Measurements from ENCODE around the gene ABCA12. TPM values are rescaled to one million over a fixed set of nuclear protein-coding genes. Genes with fewer than 3 reads are reported as not detected.

The ABCA12 gene
- total RNA-seq, 4 donors from 2014 or later: not detected

DNA sequence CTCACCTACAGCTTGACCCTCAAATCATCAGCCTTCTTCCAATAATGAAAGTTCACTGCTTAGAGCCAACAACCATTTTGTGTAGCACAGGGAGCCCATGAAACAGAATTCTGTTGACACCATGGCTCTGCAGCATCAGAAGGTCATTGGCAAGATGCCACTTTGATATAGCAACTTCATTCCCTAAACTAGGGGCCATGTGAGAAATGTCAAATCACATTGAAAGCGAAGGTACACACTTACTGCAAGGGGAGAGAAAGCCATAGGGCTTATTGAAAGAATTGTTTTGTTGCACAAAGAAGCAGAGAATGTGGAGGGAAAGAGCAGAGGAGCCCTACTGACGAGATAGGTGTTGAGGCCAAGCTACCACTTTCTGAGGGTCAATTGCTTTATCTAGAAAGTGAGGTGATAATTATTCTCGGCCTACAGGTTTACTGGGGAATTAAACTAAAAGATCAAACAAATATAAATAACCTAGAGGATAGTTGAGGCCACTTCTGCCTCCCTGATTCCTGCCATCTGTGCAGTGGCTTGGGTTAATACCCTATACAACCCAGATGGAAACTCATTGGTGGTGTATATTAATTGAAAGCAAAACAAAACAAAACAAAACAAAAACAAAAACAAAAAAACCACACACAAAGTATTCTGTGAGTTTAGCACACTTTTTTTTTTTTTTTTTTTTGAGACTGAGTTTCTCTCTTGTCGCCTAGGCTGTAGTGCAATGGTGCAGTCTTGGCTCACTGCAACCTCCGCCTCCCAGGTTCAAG lies 5.9 kb upstream of the ABCA12 start:
- WGBS: 80% methylated on average over 5 of the region's 5 CpGs
- Histone ChIP-seq H3K4me1 (no peaks in the 10 kb centered on the region), H3K27me3 (no peaks in the 10 kb centered on the region), H3K27ac (replicated peaks in 1 of 4) (no peak overlapping the region), H3K9me3 (no peaks in the 10 kb centered on the region), H3K4me3 (no peak overlapping the region), H3K36me3 (no peaks in the 10 kb centered on the region)
- DNase-seq (ENCODE audit: extremely low spot score): no peak
- TF ChIP-seq POLR2AphosphoS5 (IDR thresholded peaks at IDR 0.05): no peak
- TF ChIP-seq EP300 (IDR thresholded peaks at IDR 0.05): no peak
- TF ChIP-seq CTCF (IDR thresholded peaks at IDR 0.05): no peak
- TF ChIP-seq POLR2A (IDR thresholded peaks at IDR 0.05; ENCODE audit: low read depth): no peak
- intact Hi-C loops (cut with DNase I): no loop called here

DNA sequence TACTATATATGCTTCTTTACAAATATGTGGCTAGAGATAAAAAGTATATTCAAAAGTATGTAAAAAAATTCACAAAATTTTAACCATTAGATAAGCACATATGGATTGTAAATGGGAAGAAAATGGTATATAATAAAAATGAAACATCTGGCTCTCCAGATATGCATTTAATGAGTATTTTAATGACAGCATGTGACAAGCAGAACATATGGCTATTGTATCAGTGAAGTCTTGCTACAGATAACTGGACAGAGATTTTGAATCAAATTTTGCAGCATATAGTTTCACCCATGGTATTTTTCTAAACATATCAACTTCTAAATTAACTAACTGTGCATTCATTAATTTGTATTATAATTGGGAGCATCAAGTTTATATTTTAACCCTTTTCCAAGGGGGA lies 5.0 kb upstream of the ABCA12 start:
- intact Hi-C loops (cut with DNase I): no loop called here
- Histone ChIP-seq H3K9me3 (no peaks in the 10 kb centered on the region), H3K4me3 (no peak overlapping the region), H3K4me1 (no peaks in the 10 kb centered on the region), H3K27ac (replicated peaks in 1 of 4) (no peak overlapping the region), H3K27me3 (no peaks in the 10 kb centered on the region), H3K36me3 (no peaks in the 10 kb centered on the region)
- TF ChIP-seq CTCF (IDR thresholded peaks at IDR 0.05) (no peak), POLR2A (IDR thresholded peaks at IDR 0.05; ENCODE audit: low read depth) (no peak), EP300 (IDR thresholded peaks at IDR 0.05) (no peak), POLR2AphosphoS5 (IDR thresholded peaks at IDR 0.05) (no peak)
- DNase-seq (ENCODE audit: extremely low spot score): no peak

GRCh38 chr2:215141706-215142105 lies 3.3 kb upstream of the ABCA12 start:
- no peak for DNase-seq (ENCODE audit: extremely low spot score)
- Histone ChIP-seq H3K9me3 (no peaks in the 10 kb centered on the region), H3K4me1 (no peaks in the 10 kb centered on the region), H3K36me3 (no peaks in the 10 kb centered on the region), H3K4me3 (no peak overlapping the region), H3K27ac (replicated peaks in 1 of 4) (no peak overlapping the region), H3K27me3 (no peaks in the 10 kb centered on the region)
- intact Hi-C loops (cut with DNase I): no loop called here
- no peak for TF ChIP-seq EP300 (IDR thresholded peaks at IDR 0.05)
- TF ChIP-seq POLR2A (IDR thresholded peaks at IDR 0.05; ENCODE audit: low read depth): no peak
- TF ChIP-seq POLR2AphosphoS5 (IDR thresholded peaks at IDR 0.05): no peak
- TF ChIP-seq CTCF (IDR thresholded peaks at IDR 0.05): no peak
- 93% methylated on average over 2 of the region's 2 CpGs for WGBS

- no peaks in the 10 kb centered on the region for H3K27me3 ChIP-seq
- no peak overlapping the region for H3K4me3 ChIP-seq
- intact Hi-C loops (cut with DNase I): no loop called here
- DNase-seq (ENCODE audit: extremely low spot score): no peak
- H3K36me3 ChIP-seq: no peaks in the 10 kb centered on the region
- H3K27ac ChIP-seq (replicated peaks in 1 of 4): no peak overlapping the region
- no peaks in the 10 kb centered on the region for H3K9me3 ChIP-seq
- no peak for TF ChIP-seq EP300 (IDR thresholded peaks at IDR 0.05)
- TF ChIP-seq POLR2A (IDR thresholded peaks at IDR 0.05; ENCODE audit: low read depth): no peak
- TF ChIP-seq CTCF (IDR thresholded peaks at IDR 0.05): no peak
- TF ChIP-seq POLR2AphosphoS5 (IDR thresholded peaks at IDR 0.05): no peak
- WGBS: 62% methylated on average over 4 of the region's 4 CpGs
- H3K4me1 ChIP-seq: no peaks in the 10 kb centered on the region
Observed at GRCh38 chr2:215140166-215140707, 1.8 kb upstream of the ABCA12 start.

Measured in esophagus muscularis mucosa (tissue), 4 donors.